ENCODE results near the gene GABPB1.

Gene GABPB1

DNA sequence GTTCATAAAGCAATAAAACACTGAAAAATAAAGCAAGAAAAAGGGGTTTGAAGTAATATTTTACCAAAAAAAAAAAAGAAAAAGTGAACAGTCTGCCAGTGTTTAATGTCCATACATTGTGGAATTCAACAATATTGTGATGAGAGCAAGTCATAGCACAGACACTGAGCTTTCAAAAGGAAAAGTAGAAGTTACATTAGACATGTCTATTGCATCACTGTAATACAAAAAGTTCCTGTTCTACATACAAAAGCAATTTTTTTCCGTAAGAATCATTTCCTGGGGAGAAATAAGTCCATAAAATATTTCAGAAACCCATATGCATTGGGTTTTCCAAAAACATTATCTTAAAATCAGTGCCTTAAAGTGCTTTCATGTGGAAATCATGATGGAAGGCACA lies 77.6 kb downstream of the GABPB1 start:
- no peak for DNase-seq (ENCODE audit: low spot score)

GRCh38 chr15:50275908-50276307 lies 79.1 kb downstream of the GABPB1 start:
- DNase-seq (ENCODE audit: low spot score): no peak

GRCh38 chr15:50275091-50275490 lies 79.9 kb downstream of the GABPB1 start:
- DNase-seq (ENCODE audit: low spot score): no peak

GRCh38 chr15:50267577-50267976 lies 87.4 kb downstream of the GABPB1 start:
- DNase-seq (ENCODE audit: low spot score): no peak

DNA sequence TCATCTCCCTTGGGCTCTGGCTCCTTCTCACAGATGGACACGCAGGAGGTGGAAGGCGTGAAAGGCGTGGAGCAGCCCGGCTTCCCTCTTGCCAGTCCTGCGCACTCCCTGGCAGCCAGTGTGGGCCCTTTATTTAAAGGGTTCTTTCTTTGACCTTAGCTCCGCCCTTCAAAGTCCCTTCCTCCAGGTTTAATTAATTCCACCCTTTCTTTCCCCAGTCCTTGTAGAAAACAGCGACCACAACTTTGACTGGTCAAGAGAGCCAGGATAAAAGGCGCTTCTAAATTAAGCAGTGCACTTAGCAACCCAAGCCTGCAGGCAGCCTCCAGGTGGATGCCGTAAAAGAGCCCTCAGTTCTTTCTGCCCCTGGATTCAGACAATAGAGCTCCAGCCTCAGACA lies 89.4 kb downstream of the GABPB1 start, which contains the start of gene HDC:
Gene HDC (minus strand): TSS at position 107 of the 400 bp plus-strand sequence. CDS start 103 bp downstream, at position 4.
- no peak for DNase-seq (ENCODE audit: low spot score)

- no peak for DNase-seq (ENCODE audit: low spot score)
Measured at GRCh38 chr15:50262533-50262932, 92.5 kb downstream of the GABPB1 start.

DNA sequence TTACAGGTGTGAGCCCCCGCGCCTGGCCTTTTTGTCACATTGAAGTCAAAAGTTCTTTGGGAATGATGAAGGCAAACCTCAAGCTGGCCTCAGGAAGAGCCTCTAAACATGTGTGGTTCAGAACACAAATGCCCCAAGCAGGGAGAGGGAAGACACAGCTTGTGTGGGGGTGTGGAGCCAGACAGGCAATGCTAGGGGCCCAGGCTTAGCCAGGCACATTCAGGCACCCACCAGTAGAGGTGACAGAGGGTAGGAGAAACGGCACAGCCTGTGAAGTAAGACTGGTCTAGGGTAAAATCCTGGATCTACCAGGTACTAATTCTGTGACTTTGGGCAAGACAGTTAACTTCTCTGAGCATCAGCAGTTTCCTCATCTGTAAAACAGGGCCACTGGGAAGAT lies 93.0 kb downstream of the GABPB1 start:
- DNase-seq (ENCODE audit: low spot score): no peak

DNA sequence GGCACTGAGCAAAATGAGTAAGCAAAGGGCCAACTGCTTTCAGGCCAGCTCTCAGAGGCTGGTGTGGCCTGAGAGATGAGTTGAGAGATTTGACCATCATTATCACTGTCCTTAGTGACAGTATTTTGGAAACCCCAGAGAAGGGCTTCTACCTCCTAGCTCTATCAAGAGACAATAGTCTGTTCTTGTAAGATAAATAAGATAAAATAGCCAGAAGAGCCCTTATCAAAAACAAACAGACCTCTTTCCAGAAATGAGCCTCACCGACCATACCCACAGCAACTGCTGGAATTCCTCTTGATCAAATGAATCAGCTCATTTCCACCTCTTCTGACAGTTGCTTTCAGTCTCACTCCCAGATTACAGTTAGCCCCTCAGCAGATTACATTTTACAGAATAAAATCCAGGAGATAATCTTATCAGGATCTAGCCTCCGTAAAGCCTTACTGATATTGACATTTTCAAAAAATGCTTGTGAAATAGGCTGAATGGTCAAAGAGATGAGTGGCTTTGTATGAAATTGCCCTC lies 94.0 kb downstream of the GABPB1 start:
- DNase-seq (ENCODE audit: low spot score): no peak

GRCh38 chr15:50259276-50259675 lies 95.7 kb downstream of the GABPB1 start:
- no peak for DNase-seq (ENCODE audit: low spot score)

DNA sequence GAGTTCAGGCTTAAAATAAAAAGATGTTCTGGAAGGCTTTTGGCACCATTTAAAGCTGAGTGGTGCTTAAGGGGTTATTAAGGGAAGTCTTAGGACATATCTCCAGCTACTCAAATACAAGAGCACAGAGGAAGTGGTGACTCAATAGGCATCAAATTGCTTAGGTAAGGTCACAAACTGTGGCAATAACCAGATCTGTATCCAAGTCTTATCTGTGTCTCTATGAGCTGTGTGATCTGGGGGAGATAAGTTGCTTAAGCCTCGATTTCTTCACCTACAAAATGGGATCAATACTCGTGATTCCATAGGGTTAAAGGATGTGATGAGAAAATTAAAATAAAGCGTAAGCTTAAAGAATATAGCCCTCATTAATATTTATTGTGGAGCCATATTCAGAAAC lies 97.1 kb downstream of the GABPB1 start:
- DNase-seq (ENCODE audit: low spot score): no peak

DNA sequence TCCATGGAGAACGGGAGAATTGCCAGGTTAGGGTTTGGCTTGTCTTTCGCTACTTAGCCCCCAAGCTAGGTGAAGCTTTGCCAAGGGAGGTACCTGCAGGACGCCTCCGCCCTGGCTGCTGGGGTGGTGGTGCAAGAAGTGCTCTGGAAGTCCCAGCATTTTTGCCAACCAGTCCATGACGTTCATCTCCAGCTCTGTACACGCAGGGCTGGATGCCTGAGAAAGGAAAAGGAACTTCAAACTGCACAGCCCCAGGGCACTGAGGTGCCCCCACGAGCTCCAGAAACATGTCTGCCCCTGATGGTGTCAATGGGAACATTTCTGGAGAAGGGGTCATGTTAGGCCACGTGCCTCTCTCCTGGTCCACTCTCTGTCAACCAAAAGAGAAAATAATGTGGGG lies 97.7 kb downstream of the GABPB1 start:
- DNase-seq (ENCODE audit: low spot score): no peak

GRCh38 chr15:50256188-50257041 lies 98.6 kb downstream of the GABPB1 start:
- DNase-seq (ENCODE audit: low spot score): no peak

DNA sequence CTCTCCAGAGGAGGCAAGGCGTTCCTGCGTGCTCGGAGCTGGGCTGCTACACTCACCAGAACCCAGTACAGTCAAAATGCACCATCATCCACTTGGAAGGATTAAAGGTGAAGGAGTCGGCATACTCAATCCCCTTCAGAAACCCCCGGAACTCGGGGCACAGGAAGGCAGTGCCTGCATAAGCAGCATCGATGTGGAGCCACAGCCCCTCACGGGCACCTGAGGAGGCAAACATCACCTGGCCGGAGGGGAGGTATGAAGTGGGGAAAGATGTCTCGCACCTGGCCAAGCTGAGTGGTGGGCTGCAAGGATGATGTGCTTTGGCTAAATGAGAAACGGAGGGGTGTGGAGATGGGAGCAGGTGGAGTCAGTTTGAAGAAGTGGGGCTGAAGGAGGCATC lies 102.4 kb downstream of the GABPB1 start:
- no peak for DNase-seq (ENCODE audit: low spot score)

DNA sequence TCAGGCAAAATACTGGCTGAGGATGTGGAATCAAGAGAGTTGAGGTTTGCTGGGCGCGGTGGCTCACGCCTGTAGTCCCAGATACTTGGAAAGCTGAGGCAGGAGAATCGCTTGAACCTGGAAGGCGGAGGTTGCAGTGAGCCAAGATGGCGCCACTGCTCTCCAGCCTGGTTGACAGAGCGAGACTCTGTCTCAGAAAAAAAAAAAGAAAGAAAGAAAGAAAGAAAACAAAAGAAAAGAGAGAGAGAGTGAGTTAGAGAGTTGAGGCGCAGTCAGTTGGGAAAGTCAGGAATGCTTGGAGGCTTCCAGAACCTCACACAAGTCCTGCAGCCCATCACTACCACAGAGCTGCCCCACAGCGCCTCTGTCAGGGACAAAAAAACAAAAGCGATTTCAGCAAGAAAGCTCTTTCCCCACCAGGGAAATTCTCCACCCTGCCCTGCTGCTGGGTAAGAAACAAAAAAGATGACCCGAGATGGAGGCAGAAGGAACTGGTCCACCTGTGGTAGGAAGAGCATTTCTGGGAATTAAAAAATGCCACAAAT lies 103.3 kb downstream of the GABPB1 start:
- DNase-seq (ENCODE audit: low spot score): no peak

GRCh38 chr15:50250760-50251394 lies 104.1 kb downstream of the GABPB1 start:
- DNase-seq (ENCODE audit: low spot score): no peak

GRCh38 chr15:50249704-50250103 lies 105.3 kb downstream of the GABPB1 start:
- DNase-seq (ENCODE audit: low spot score): no peak

GRCh38 chr15:50248994-50249582 lies 105.9 kb downstream of the GABPB1 start:
- DNase-seq (ENCODE audit: low spot score): no peak

DNA sequence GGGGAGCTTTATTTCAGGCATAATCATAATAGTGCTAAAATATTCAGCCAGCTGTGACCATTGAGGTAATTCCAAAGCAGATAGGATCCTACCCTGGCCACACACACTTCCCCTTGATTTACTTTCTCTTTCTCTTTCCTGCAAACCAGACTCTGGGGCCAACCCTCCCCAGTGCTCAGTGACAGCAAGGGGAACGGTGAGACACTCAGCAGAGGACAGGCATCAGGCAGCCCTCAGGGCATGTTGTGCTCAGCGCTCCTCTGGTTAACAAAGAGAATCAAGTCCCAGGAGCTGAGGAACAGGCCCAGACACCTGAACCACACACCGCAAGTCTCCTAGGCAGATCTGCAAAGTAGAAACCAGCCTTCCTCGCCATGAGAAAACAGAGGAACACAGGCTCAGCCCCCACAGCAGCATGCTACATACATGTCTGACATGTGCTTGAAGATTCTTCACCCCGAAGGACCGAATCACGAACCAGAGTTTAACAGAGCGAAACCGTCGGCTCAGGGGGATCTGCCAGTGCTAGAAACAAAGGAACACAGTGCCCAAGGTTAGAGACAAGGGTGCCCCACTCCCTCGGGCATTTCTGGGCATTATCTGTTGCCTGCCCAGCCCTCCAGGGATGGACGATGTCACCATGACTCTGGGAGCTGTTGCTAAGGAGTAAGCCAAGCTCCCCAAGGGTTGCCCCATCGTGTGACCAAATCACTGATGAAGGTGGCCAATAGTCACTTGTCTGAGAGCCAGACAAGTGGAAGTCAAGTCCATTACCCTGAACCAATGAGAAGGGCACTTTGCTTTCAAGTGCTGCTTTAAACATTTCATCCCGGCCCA lies 107.0 kb downstream of the GABPB1 start:
- DNase-seq (ENCODE audit: low spot score): no peak

- DNase-seq (ENCODE audit: low spot score): no peak
Measured at GRCh38 chr15:50246631-50247030, 108.4 kb downstream of the GABPB1 start.

GRCh38 chr15:50244959-50245624 lies 109.9 kb downstream of the GABPB1 start:
- no peak for DNase-seq (ENCODE audit: low spot score)

- no peak for DNase-seq (ENCODE audit: low spot score)
Measured at GRCh38 chr15:50244153-50244552, 110.8 kb downstream of the GABPB1 start.
